ENCODE measurements around the gene RAMACL. TPM values are rescaled to one million over a fixed set of nuclear protein-coding genes. Genes with fewer than 3 reads are reported as not detected.
"Not testable (repeated sequence)": the region's sequence is repeated elsewhere in the genome, so short reads cannot be mapped to it uniquely, and the experiment has no call there.

Gene RAMACL
- polyA plus RNA-seq (2012; ENCODE audit: missing spikeins), result 0.23 TPM

DNA sequence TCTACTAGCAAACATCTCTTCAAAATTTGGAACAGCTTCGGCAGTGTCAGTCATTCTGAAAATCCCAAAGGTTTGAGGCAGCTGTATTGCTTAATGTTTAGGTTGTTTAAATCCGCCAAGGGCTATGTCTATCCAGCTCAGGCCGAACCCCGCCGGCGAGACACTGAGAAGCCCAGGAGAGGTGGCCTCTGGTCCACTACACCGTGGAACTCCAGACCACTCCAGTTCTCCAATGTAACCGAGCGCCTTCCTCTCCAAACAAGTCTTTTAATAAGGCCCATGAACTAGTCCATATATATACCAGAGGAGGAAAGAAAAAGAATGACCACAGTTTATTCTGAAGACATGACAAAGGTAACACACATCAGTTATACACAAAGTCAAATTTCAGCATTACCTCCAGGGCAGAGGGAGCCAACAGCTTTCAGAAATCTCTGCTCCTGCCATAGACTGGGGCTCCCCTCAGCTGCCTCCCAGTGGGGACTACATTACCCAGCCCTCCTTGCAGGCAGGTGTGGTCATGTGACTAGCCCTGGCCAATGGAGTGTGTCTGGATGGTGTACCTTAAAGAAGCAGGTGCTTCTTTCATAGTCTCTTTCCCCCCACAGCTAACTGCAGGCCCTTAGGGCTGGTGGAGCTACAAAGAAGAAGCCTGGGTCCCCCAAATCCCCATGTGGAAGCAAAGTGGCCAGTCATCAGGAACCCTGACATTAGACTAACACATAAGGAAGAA lies at the start of gene RAMACL:
Gene RAMACL (minus strand): TSS at position 255 of the 733 bp plus-strand sequence. CDS start 201 bp downstream, at position 54.
- TF ChIP-seq POLR2A (IDR thresholded peaks at IDR 0.05; ENCODE audit: low read depth, low read length) (no peak), TAF1 (IDR thresholded peaks at IDR 0.05; ENCODE audit: borderline replicate concordance, low read depth, low read length) (no peak), POLR2AphosphoS5 (IDR thresholded peaks at IDR 0.05; ENCODE audit: low read depth, low read length) (no peak)
- FAIRE-seq (peak; percentile 48), DNase-seq (ENCODE audit: insufficient read length) (peak; percentile 61)

DNA sequence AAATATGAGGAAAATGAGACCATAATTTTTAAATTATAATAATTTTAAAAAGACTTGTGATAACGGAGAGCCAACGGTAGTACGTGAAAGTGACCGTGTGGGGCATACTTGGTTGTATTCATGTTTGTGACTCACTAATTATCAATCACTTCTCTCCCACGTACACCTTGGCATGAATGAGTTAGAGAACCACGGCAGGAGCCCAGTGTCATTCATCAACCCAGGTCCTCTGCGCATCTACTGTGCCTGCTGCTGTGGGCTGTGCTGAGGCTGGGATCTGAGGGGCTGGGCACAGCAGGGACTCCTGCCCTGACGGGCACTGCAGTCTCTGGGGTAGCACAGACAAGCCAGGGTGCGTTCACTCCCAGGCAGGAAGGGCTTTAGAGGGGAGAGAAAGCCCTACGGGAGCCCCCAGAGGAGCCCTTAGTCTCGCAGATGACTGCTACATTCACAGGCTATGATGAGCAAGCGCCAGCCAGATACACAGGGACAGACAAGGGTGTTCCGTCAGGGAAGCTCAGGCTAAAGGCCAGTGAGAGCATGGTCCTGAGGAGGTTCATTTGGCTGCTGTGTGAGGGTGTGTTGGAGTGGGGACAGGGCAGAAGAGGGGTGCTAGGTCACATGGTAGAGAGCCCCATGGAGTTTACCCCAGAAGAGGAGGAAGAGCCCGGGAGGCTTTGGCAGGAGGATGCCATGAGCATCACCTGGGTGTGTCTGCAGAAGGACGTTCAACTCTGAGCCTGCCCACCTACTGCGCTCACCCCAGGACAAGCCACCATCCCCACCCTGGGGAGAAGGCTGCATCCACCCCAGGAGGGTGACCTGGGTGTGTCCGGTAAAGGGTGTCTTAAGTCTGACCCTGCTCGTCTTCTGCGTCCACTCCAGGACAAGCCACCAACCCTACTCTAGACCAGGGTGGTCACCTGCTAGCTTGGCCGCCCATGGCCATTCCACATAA lies 48.8 kb upstream of the RAMACL start:
- TF ChIP-seq POLR2A (IDR thresholded peaks at IDR 0.05; ENCODE audit: low read depth, low read length) (no peak), TAF1 (IDR thresholded peaks at IDR 0.05; ENCODE audit: borderline replicate concordance, low read depth, low read length) (no peak), POLR2AphosphoS5 (IDR thresholded peaks at IDR 0.05; ENCODE audit: low read depth, low read length) (no peak)
- FAIRE-seq (no peak), DNase-seq (ENCODE audit: insufficient read length) (no peak)

DNA sequence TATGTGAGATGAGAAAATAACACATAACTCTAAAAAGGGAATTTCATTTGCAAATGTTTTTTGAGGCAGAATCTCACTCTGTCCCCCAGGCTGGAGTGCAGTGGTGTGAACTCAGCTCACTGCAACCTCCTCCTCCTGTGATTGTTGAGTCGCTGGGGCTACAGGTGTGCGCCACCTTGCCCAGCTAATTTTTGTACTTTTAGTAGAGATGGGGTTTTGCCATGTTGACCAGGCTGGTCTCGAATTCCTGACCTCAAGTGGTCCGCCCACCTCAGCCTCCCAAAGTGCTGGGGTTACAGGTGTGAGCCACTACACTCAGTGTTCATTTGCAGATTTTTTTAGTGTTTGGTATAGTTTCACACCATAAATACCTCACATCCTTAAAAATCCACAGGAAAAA lies 48.1 kb upstream of the RAMACL start:
- FAIRE-seq; DNase-seq (ENCODE audit: insufficient read length): not testable (repeated sequence)

DNA sequence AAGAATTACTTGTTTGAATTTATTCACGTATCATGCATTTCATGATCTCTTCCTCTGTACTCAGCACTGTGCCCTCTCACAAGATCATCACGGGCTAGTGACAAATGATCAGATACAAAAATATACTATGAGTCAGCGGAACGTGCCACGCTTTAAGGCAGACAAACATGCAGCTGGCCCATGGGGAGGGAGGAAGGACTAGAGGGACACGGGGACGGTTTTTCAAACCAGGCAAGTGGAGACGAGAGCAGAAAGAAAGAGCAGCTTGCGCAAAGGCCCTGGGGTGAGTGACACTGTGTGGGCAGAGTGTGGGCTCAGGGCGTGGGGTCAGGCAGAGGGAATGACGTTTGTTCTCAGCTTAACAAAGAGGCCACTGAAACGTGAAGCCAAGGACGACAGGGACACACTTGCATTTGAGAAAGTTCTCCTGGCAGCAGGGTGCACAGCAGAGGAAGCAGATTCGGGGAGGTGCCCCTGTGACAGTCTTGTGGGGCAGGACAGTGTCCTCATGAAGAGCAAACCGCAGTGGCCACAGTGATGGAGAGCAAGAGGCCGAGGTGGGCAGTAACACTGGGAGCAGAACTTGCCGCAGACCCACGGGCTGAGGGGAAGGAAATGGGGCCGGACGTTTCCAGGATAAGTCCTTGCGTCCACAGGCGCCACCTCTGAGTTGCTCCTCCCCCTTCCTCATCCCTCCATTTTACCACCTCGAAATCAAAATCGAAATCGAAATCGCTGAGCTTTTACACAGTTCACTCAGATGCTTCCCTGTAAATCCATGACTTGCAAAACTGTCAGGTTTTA lies 47.5 kb upstream of the RAMACL start:
- DNase-seq (ENCODE audit: insufficient read length) (no peak), FAIRE-seq (no peak)
- TF ChIP-seq TAF1 (IDR thresholded peaks at IDR 0.05; ENCODE audit: borderline replicate concordance, low read depth, low read length) (no peak), POLR2AphosphoS5 (IDR thresholded peaks at IDR 0.05; ENCODE audit: low read depth, low read length) (no peak), POLR2A (IDR thresholded peaks at IDR 0.05; ENCODE audit: low read depth, low read length) (no peak)

DNA sequence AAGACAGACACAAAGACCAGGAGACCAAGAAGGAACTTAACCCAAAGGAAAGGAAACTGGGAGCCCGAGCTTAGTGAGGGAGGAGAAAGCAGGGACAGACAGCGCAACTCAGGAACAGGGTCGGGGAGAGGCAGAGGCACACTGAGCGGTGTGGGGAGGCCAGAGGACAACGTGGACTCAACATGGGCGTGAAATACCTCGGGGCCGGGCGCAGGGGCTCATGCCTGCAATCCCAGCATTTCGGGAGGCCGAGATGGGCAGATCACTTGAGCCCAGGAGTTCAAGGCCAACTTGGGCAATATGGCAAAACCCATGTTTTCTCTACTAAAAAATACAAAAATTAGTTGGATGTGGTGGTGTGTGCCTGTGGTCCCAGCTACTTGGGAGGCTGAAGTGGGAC lies 46.3 kb upstream of the RAMACL start:
- FAIRE-seq (no peak), DNase-seq (ENCODE audit: insufficient read length) (no peak)
- no peak for TF ChIP-seq POLR2A (IDR thresholded peaks at IDR 0.05; ENCODE audit: low read depth, low read length)
- TF ChIP-seq POLR2AphosphoS5 (IDR thresholded peaks at IDR 0.05; ENCODE audit: low read depth, low read length), result no peak
- TF ChIP-seq TAF1 (IDR thresholded peaks at IDR 0.05; ENCODE audit: borderline replicate concordance, low read depth, low read length), result no peak

DNA sequence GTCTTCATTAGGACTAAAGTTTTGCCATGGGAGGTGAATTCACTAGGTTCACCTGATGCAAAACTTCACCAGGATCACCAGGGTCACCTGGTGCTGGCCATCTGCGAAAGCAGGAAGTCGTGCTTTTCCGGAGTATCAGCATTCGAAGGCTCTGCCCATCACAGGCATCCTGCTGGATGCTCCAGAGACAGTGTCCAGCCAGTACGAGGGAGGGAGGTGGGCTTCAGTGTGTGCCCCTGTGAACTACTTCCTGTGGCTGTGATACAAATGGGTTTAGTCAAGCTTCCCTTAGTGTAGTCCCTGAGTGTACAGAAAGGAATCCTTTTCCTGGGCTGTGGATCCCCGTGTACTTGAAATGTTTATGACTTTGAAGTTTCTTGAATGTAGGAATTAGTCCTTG lies 44.0 kb upstream of the RAMACL start:
- DNase-seq (ENCODE audit: insufficient read length), result no peak
- no peak for TF ChIP-seq POLR2A (IDR thresholded peaks at IDR 0.05; ENCODE audit: low read depth, low read length)
- no peak for TF ChIP-seq POLR2AphosphoS5 (IDR thresholded peaks at IDR 0.05; ENCODE audit: low read depth, low read length)
- TF ChIP-seq TAF1 (IDR thresholded peaks at IDR 0.05; ENCODE audit: borderline replicate concordance, low read depth, low read length), result no peak
- no peak for FAIRE-seq

DNA sequence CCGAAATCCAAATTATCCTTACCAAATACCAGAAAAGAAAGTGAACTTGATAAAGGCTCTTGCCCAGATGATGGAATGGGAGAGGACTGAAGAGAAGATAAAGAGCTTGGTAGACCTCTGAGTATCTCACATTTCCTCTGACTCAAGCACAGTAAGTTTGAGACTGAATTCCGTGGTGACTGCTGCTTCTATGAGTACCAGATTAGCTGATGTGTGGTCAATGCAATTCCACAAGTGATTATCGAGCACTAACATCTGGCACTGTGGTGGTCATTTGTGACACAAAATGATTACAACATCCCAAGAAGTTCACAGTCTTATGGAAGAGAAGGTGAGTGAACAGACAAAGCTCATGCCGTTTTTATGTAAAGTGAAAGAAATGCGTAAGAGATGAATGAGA lies 43.1 kb upstream of the RAMACL start:
- DNase-seq (ENCODE audit: insufficient read length), result no peak
- FAIRE-seq, result no peak
- TF ChIP-seq POLR2AphosphoS5 (IDR thresholded peaks at IDR 0.05; ENCODE audit: low read depth, low read length) (no peak), TAF1 (IDR thresholded peaks at IDR 0.05; ENCODE audit: borderline replicate concordance, low read depth, low read length) (no peak), POLR2A (IDR thresholded peaks at IDR 0.05; ENCODE audit: low read depth, low read length) (no peak)

DNA sequence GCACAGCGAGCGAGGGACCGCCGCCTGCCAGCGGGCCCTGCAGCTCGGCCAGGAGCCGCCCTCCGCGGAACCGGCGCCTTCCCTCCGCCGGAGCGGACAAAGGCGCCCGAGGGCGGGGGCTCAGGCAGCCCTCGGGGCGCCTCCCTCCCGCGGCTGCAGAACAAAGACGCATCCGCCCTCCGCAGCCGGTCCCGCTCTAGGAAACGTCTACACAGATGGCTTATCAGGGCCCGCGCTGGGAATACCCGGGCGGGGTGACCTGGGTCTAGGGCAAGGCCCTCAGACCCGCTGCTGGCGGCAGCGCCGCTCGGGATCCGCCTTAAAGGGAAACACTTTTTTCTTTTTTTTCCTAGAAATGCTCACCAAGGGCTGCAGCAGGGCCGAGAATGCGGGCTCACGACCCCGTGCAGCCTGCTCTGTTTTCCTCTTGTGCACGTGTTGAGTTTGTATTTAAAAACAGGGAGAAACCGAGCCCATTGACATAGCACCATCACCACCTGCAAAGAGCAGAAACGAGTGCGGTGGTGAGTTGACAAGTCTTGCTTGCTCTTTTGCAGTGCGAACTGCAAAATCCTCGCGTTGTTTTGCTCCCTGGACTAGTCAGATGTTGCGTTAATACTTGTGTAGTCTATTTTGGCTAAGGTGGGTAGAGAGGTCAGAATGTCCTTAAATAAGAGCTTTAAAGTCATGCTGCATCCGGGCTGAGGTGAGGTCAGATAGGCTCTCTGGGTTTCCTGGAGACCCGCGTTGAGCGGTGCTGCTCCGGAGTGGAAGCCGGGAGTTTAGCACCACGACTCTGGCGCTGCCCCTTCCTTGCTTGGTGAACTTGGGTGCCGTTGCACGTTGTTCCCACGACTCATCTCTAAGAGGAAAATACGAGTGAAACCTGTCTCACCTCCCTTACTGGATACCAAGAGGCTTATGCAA lies 41.7 kb upstream of the RAMACL start:
- DNase-seq (ENCODE audit: insufficient read length) (peak; percentile 50), FAIRE-seq (peak; percentile 62)
- TF ChIP-seq POLR2A (IDR thresholded peaks at IDR 0.05; ENCODE audit: low read depth, low read length) (no peak), TAF1 (IDR thresholded peaks at IDR 0.05; ENCODE audit: borderline replicate concordance, low read depth, low read length) (no peak), POLR2AphosphoS5 (IDR thresholded peaks at IDR 0.05; ENCODE audit: low read depth, low read length) (no peak)

DNA sequence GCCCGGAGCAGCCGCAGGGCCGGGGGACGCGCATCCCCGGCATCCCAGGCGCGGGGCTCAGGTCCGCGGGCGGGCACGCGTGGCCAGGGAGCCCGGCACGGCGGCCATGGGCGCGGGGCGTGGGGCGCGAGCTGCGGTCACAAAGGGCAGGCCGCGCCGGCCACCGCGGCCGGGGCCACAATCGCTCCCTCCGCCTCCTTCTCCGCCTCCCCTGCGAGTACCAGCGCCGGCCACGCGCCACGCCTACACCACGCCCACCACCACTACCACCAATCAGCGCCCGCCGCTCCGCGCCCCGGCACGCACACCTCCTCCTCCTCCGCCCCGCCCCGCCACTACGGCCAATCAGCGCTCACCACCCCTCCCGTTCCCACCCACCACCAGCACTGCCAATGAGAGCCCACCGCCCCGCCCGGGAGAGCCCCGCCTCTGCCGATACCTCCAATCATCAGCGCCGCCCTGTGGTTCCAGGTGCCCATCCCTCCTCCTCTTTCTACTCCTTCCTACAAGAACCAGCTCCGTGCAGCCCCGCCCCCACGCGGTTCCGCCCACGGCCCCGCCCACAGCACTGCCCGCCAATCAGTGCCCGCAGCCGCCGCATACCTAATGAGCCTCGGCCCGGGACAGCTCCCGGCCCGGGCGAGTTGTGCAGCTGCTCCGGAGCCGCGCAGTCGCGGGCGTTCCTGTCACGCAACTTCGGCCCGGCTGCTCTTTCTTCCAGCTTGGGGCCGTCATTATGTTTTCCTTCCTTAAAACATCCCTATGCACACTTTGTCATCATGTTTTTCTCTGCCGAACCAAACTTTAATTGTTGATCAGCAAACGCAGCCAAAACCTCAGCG lies 40.8 kb upstream of the RAMACL start, which contains the start of gene RPS6KA2:
Gene RPS6KA2 (minus strand): TSS at position 219 of the 842 bp plus-strand sequence. CDS start 232 bp downstream, outside the sequence.
- 0 out of 2 replicates have a peak, but pooled peaks have one; percentile 19 for TF ChIP-seq TAF1 (IDR thresholded peaks at IDR 0.05; ENCODE audit: borderline replicate concordance, low read depth, low read length)
- no peak for TF ChIP-seq POLR2AphosphoS5 (IDR thresholded peaks at IDR 0.05; ENCODE audit: low read depth, low read length)
- TF ChIP-seq POLR2A (IDR thresholded peaks at IDR 0.05; ENCODE audit: low read depth, low read length), result 0 out of 2 replicates have a peak, but pooled peaks have one; percentile 25
- peak; percentile 91 for DNase-seq (ENCODE audit: insufficient read length)
- peak; percentile 96 for FAIRE-seq
